HCT116 (cell line): ENCODE measurements around the gene FAM219A. TPM values are rescaled to one million over a fixed set of nuclear protein-coding genes. Genes with fewer than 3 reads are reported as not detected.

Experiments used
- ATAC-seq: fragments of 200-7000 bp; cut with Tn5 transposase; 2 replicates; pipeline ENCODE4 v1.9.1; 2020; ENCODE audit warnings: mild to moderate bottlenecking, moderate library complexity
- BruUV-seq: library from RNA; stranded (reverse); fragments of 400-500 nt; replicated peaks from 2 replicates; lab custom pipeline; 2021; lab: Mats Ljungman, UMichigan
- CTCF ChIA-PET: fragments of 300-600 bp; sonication (Branson Sonifier 250); formaldehyde crosslinking; loops from one replicate; lab custom pipeline; 2021; ENCODE audit warnings: antibody characterized with exemption; lab: Charles Lee
- POLR2A ChIA-PET: fragments of 300-600, 350-600 bp; sonication (Branson Sonifier 250); formaldehyde crosslinking; loops from one replicate; lab custom pipeline; 2021; ENCODE audit warnings: antibody characterized with exemption; lab: Charles Lee
- RAD21 ChIA-PET, 2 experiments: fragments of 300-600 bp; sonication (Branson Sonifier 250); formaldehyde crosslinking; loops; one replicate each; lab custom pipeline; 2023; ENCODE audit warnings: low total read pairs in 2 of 2; ENCODE audit not compliant: uncharacterized antibody in 2 of 2, unreplicated experiment in 2 of 2, low non-redundant PET in 1 of 2; lab: Charles Lee
- DNase-seq: peaks from one replicate; pipeline ENCODE4 v3.0.0-alpha.2; 2010; ENCODE audit warnings: low read depth, low spot score
- H2AFZ ChIP-seq: fragments of 200-600 bp; shearing (Covaris generic), sonication (generic); 2 replicates; pipeline ENCODE4 v1.6.1; 2017; ENCODE audit warnings: low read depth, mixed run types, mixed read lengths, antibody characterized with exemption, low read length; ENCODE audit not compliant: poor library complexity, severe bottlenecking
- H3K27ac ChIP-seq: 2 replicates; pipeline ENCODE4 v1.5.1; 2012; ENCODE audit warnings: low read depth, low read length
- H3K27me3 ChIP-seq: fragments of 200-600 bp; sonication (generic); 2 replicates; pipeline ENCODE4 v1.6.1; 2016; ENCODE audit warnings: mixed run types, low read length, mixed read lengths; ENCODE audit not compliant: insufficient read depth
- H3K36me3 ChIP-seq, 2 experiments: fragments of 200-500 bp in 1 of 2; fragments of 200-600 bp in 1 of 2; sonication (Bioruptor generic) in 1 of 2; sonication (generic) in 1 of 2; 2 replicates each; pipeline versions ENCODE4 v1.5.1 to v1.6.1; 2014 to 2016; ENCODE audit warnings: low read length in 2 of 2, inconsistent platforms in 1 of 2, mixed read lengths in 1 of 2, mixed run types in 1 of 2; ENCODE audit not compliant: insufficient read depth in 2 of 2, control insufficient read depth in 1 of 2
- H3K4me1 ChIP-seq, 2 experiments: fragments of 200-600 bp in 1 of 2; sonication (generic) in 1 of 2; 2 replicates each; pipeline versions ENCODE4 v1.5.1 to v1.6.1; 2012 to 2017; ENCODE audit warnings: low read length in 2 of 2, inconsistent platforms in 1 of 2, mild to moderate bottlenecking in 1 of 2, mixed read lengths in 1 of 2, mixed run types in 1 of 2, moderate library complexity in 1 of 2; ENCODE audit not compliant: insufficient read depth in 2 of 2, control insufficient read depth in 1 of 2
- H3K4me2 ChIP-seq: fragments of 200-600 bp; sonication (generic); 2 replicates; pipeline ENCODE4 v1.6.1; 2017; ENCODE audit warnings: mixed run types, low read length, mixed read lengths
- H3K4me3 ChIP-seq, 2 experiments: fragments of 200-600 bp in 1 of 2; sonication (generic) in 1 of 2; replicated peaks in 1 of 2; 2 replicates each; pipeline ENCODE4 v1.5.1; 2011 to 2016; ENCODE audit warnings: low read length in 2 of 2, control low read depth in 1 of 2, low read depth in 1 of 2, mild to moderate bottlenecking in 1 of 2, mixed read lengths in 1 of 2, mixed run types in 1 of 2
- H3K79me2 ChIP-seq: fragments of 200-600 bp; sonication (generic); 2 replicates; pipeline ENCODE4 v1.6.1; 2017; ENCODE audit warnings: mild to moderate bottlenecking, mixed run types, low read length, moderate library complexity, mixed read lengths; ENCODE audit not compliant: insufficient read depth
- H3K9ac ChIP-seq: fragments of 200-600 bp; sonication (generic); 2 replicates; pipeline ENCODE4 v1.6.1; 2016; ENCODE audit warnings: low read length, mixed read lengths
- H3K9me2 ChIP-seq: fragments of 200-600 bp; sonication (generic), shearing (Covaris generic); 2 replicates; pipeline ENCODE4 v1.6.1; 2017; ENCODE audit warnings: mixed run types, mild to moderate bottlenecking, moderate library complexity; ENCODE audit not compliant: insufficient read depth
- H3K9me3 ChIP-seq, 2 experiments: fragments of 200-500 bp in 1 of 2; fragments of 200-600 bp in 1 of 2; sonication (Bioruptor generic) in 1 of 2; sonication (generic) in 1 of 2; 2 replicates each; pipeline ENCODE4 v1.6.1; 2014 to 2017; ENCODE audit warnings: low read length in 2 of 2, mixed read lengths in 2 of 2, inconsistent platforms in 1 of 2, low read depth in 1 of 2, mild to moderate bottlenecking in 1 of 2, mixed run types in 1 of 2, moderate library complexity in 1 of 2; ENCODE audit not compliant: control insufficient read depth in 1 of 2, insufficient read depth in 1 of 2
- H4K20me1 ChIP-seq: fragments of 200-600 bp; sonication (generic), shearing (Covaris generic); 2 replicates; pipeline ENCODE4 v1.6.1; 2017; ENCODE audit warnings: mixed run types, mild to moderate bottlenecking, moderate library complexity; ENCODE audit not compliant: insufficient read depth
- ATF3 ChIP-seq: IDR thresholded peaks from 2 replicates; pipeline ENCODE4 v1.6.1; 2012
- CBX3 ChIP-seq: IDR thresholded peaks from 2 replicates; pipeline ENCODE4 v1.6.1; 2012; ENCODE audit warnings: low read depth
- CTCF ChIP-seq, 3 experiments: fragments of 200-600 bp in 1 of 3; sonication (generic) in 1 of 3; IDR thresholded peaks in 2 of 3; conservative IDR thresholded peaks in 1 of 3; 2 replicates each; pipeline ENCODE4 v1.5.1; 2012 to 2017; ENCODE audit warnings: low read depth in 2 of 3, low read length in 2 of 3, antibody characterized with exemption in 1 of 3, borderline replicate concordance in 1 of 3, control low read depth in 1 of 3, mild to moderate bottlenecking in 1 of 3, mixed read lengths in 1 of 3, mixed run types in 1 of 3, moderate library complexity in 1 of 3; ENCODE audit not compliant: insufficient read depth in 1 of 3
- EGR1 ChIP-seq: IDR thresholded peaks from 2 replicates; pipeline ENCODE4 v1.6.1; 2012; ENCODE audit warnings: low read depth
- ELF1 ChIP-seq: IDR thresholded peaks from 2 replicates; pipeline ENCODE4 v1.6.1; 2012; ENCODE audit warnings: low read depth, borderline replicate concordance
- JUND ChIP-seq: IDR thresholded peaks from 2 replicates; pipeline ENCODE4 v1.6.1; 2012
- MAX ChIP-seq: IDR thresholded peaks from 2 replicates; pipeline ENCODE4 v1.6.1; 2012
- POLR2AphosphoS5 ChIP-seq: IDR thresholded peaks from 2 replicates; pipeline ENCODE4 v1.6.1; 2011; ENCODE audit warnings: mild to moderate bottlenecking, low read depth, low read length, moderate library complexity
- RAD21 ChIP-seq: IDR thresholded peaks from 2 replicates; pipeline ENCODE4 v1.6.1; 2012; ENCODE audit warnings: low read depth, mild to moderate bottlenecking
- SIN3A ChIP-seq: IDR thresholded peaks from 2 replicates; pipeline ENCODE4 v1.6.1; 2012; ENCODE audit warnings: low read depth
- SRF ChIP-seq: IDR thresholded peaks from 2 replicates; pipeline ENCODE4 v1.6.1; 2012; ENCODE audit warnings: low read depth
- TCF7L2 ChIP-seq: IDR thresholded peaks from 2 replicates; pipeline ENCODE4 v1.7.0; 2011; ENCODE audit warnings: borderline replicate concordance, inconsistent platforms; ENCODE audit not compliant: insufficient read depth, insufficient read length; ENCODE audit errors: extremely low read depth
- ZBTB33 ChIP-seq: IDR thresholded peaks from 2 replicates; pipeline ENCODE4 v1.6.1; 2011; ENCODE audit warnings: mild to moderate bottlenecking, low read length, moderate library complexity; ENCODE audit not compliant: insufficient replicate concordance; ENCODE audit errors: extremely low read depth
- ZFX ChIP-seq: fragments of 450-650 bp; IDR thresholded peaks from 2 replicates; pipeline ENCODE4 v1.6.1; 2017
- ZNF274 ChIP-seq: fragments of 200-500 bp; sonication (Bioruptor generic); IDR thresholded peaks from 2 replicates; pipeline ENCODE4 v1.6.1; 2014; ENCODE audit warnings: mild to moderate bottlenecking, low read depth, low read length, inconsistent platforms
- intact Hi-C: fragments of 100-400 bp; cut with micrococcal nuclease; formaldehyde crosslinking; loops from 2 replicates; pipeline ENCODE4 v1.10.0; 2022
- total RNA-seq: library from RNA; stranded (reverse); gene quantifications from one replicate; pipeline ENCODE4 v1.2.1, GENCODE V29; 2021; ENCODE audit not compliant: unreplicated experiment

FAM219A gene
- total RNA-seq, 1 experiment from 2014 or later, result 13.4 TPM

- H4K20me1 ChIP-seq, result no peaks in the 10 kb centered on the region
- peak overlapping the region; percentile 97 for H3K4me2 ChIP-seq
- CTCF ChIA-PET, result interaction anchor here (0.6 to 6.7 kb wide), 5 partner anchors 9 to 45 kb away, joined by 3 to 54 read pairs (median 3); no protein-coding TSS in a partner anchor
- H3K79me2 ChIP-seq, result no peaks in the 10 kb centered on the region
- peak overlapping the region; percentile 35 for H2AFZ ChIP-seq
- peak overlapping the region; percentile 8; the same call in 1 of the 2 replicates for H3K27ac ChIP-seq
- no peaks in the 10 kb centered on the region; a peak in 1 of 4 replicates for H3K36me3 ChIP-seq
- POLR2A ChIA-PET, result interaction anchor here (0.8 to 1.1 kb wide), 2 partner anchors 46 to 261 kb away, joined by 3 to 4 read pairs; partner anchors contain the start of gene SIGMAR1
- peak overlapping the region; percentile 72 to 84 for H3K4me3 ChIP-seq
- no peak for TF ChIP-seq JUND
- no peak for TF ChIP-seq TCF7L2
- no peak for TF ChIP-seq SIN3A
- no peak for TF ChIP-seq EGR1
- TF ChIP-seq ELF1, result no peak
- no peak for TF ChIP-seq RAD21
- no peak for TF ChIP-seq MAX
- TF ChIP-seq POLR2AphosphoS5, result no peak
- no peak for TF ChIP-seq ATF3
- no peak for TF ChIP-seq CTCF (IDR thresholded peaks at IDR 0.05 in 2 of 3, conservative IDR thresholded peaks at IDR 0.05 in 1 of 3; ENCODE audit: borderline replicate concordance in 1 of 3, insufficient read depth in 1 of 3, low read depth in 2 of 3, low read length in 2 of 3)
- TF ChIP-seq CBX3, result no peak
- TF ChIP-seq ZFX, result no peak
- no peak for TF ChIP-seq ZBTB33
- TF ChIP-seq ZNF274, result no peak
- no peak for TF ChIP-seq SRF
- 0 out of 2 replicates have a peak overlapping the region, but pooled peaks have one; percentile 14 for H3K9ac ChIP-seq
- no TSS peak for BruUV-seq
- no peaks in the 10 kb centered on the region for H3K9me3 ChIP-seq
- H3K27me3 ChIP-seq, result no peaks in the 10 kb centered on the region
- intact Hi-C loops, result loop anchor here (5.0 kb wide), 3 partner anchors 120 to 250 kb away; partner anchors contain the start of genes DCAF12 and UBAP1
- no peaks in the 10 kb centered on the region for H3K9me2 ChIP-seq
- RAD21 ChIA-PET, result interaction anchor here in 1 of 2 experiments (1.2 kb wide), 1 partner anchor 453 kb away, joined by 3 read pairs; no protein-coding TSS in a partner anchor
- peaks cover 31 to 50% of the 10 kb centered on the region in 2 experiments for H3K4me1 ChIP-seq
- DNase-seq (no peak), ATAC-seq (no peak)
These were observed 81.0 kb downstream of the FAM219A start for GRCh38 chr9:34377404-34377746.
